ENCODE results near the gene PANK2.
"Not testable (repeated sequence)": the region's sequence is repeated elsewhere in the genome, so short reads cannot be mapped to it uniquely, and the experiment has no call there.

The PANK2 gene

DNA sequence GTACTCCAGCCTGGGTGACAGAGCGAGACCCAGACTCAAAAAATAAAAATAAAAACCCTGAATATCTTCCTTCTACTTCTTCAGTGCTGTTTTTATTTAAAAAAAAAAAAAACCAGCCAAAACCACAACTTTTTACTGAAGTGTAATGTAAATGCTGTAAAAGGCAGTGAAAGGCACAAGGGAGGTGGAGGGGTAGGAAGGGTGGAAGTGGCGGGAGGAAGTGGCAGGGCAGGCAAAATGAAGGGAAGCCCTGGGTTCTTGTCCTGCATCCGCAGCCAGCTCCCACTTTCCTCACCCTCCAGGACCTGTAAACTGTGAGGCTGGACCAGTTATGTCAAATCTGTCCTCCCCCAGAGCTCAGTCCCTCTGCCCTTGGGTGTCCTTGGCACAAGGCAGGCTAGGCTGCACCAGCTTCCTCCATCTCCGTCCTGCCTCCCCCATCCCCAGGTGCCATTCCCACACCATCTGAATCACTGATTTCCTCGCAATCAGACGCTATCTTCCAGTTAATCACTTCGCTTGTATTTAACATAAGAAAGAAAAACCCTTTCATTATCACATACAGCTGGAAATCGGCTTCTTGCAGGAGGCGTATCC, 13.7 kb upstream of the PANK2 start:
- no peak for DNase-seq (ENCODE audit: low spot score)

DNA sequence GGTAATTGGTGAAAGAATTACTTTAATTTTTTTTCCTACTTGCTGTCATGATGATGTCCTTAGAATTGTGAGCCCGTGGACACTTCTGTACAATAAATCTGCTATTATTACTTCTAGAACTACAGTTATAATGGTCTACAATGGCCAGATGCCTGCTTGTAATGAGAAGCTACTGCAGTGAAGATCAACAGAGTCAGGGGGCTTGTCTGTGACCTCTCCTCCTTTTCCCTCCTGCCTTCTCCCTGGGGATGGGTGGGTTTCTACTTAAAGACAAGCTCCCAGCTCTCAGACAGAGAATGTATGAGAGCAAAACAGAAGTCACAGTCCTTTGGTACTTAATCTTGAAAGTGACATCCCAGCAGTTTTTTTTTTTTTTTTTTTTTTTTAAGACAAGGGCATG, 13.2 kb upstream of the PANK2 start:
- Histone ChIP-seq H3K27ac (ENCODE audit: poor library complexity, severe bottlenecking) (no peak overlapping the region), H3K9me3 (ENCODE audit: severe bottlenecking) (no peaks in the 10 kb centered on the region), H3K27me3 (ENCODE audit: insufficient read depth, poor library complexity, severe bottlenecking) (no peaks in the 10 kb centered on the region), H3K36me3 (ENCODE audit: low read depth) (no peaks in the 10 kb centered on the region), H3K4me3 (ENCODE audit: severe bottlenecking) (no peak overlapping the region), H3K4me1 (ENCODE audit: insufficient read depth, poor library complexity, severe bottlenecking) (no peaks in the 10 kb centered on the region)
- DNase-seq (ENCODE audit: low spot score) (no peak), ATAC-seq (ENCODE audit: low read depth) (no peak)
- TF ChIP-seq, protein P1, sequence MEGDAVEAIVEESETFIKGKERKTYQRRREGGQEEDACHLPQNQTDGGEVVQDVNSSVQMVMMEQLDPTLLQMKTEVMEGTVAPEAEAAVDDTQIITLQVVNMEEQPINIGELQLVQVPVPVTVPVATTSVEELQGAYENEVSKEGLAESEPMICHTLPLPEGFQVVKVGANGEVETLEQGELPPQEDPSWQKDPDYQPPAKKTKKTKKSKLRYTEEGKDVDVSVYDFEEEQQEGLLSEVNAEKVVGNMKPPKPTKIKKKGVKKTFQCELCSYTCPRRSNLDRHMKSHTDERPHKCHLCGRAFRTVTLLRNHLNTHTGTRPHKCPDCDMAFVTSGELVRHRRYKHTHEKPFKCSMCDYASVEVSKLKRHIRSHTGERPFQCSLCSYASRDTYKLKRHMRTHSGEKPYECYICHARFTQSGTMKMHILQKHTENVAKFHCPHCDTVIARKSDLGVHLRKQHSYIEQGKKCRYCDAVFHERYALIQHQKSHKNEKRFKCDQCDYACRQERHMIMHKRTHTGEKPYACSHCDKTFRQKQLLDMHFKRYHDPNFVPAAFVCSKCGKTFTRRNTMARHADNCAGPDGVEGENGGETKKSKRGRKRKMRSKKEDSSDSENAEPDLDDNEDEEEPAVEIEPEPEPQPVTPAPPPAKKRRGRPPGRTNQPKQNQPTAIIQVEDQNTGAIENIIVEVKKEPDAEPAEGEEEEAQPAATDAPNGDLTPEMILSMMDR (IDR thresholded peaks at IDR 0.05; ENCODE audit: poor library complexity, severe bottlenecking): no peak

More for the DNA sequence above, 13.7 kb upstream of the PANK2 start:
- no peaks in the 10 kb centered on the region for H3K36me3 ChIP-seq (ENCODE audit: low read depth)
- TF ChIP-seq, protein P1 (IDR thresholded peaks at IDR 0.05; ENCODE audit: poor library complexity, severe bottlenecking): no peak
- no peak overlapping the region for H3K4me3 ChIP-seq (ENCODE audit: severe bottlenecking)
- H3K27me3 ChIP-seq (ENCODE audit: insufficient read depth, poor library complexity, severe bottlenecking): no peaks in the 10 kb centered on the region
- no peaks in the 10 kb centered on the region for H3K4me1 ChIP-seq (ENCODE audit: insufficient read depth, poor library complexity, severe bottlenecking)
- no peaks in the 10 kb centered on the region for H3K9me3 ChIP-seq (ENCODE audit: severe bottlenecking)
- ATAC-seq (ENCODE audit: low read depth): no peak
- no peak overlapping the region for H3K27ac ChIP-seq (ENCODE audit: poor library complexity, severe bottlenecking)

DNA sequence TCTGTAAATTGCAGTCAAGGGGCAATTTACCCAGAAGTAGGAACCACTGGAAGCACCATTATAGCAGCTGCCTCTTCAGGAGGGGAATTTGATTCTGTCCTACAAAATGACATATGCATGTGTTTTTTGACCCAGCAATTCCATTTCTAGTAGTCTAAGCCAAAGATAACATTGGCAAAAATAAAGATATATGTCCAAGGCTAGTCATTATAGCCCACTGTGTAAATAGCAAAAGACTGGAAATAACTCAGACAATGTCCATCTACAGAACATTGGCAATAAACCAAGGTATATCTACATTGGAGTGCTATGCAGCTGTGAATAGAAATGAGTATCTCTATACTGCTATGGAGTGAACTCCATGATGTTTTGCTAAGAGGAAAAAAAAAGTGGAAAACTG, 12.5 kb upstream of the PANK2 start:
- Histone ChIP-seq H3K4me3 (ENCODE audit: severe bottlenecking) (no peak overlapping the region), H3K27me3 (ENCODE audit: insufficient read depth, poor library complexity, severe bottlenecking) (no peaks in the 10 kb centered on the region), H3K27ac (ENCODE audit: poor library complexity, severe bottlenecking) (no peak overlapping the region), H3K4me1 (ENCODE audit: insufficient read depth, poor library complexity, severe bottlenecking) (no peaks in the 10 kb centered on the region), H3K9me3 (ENCODE audit: severe bottlenecking) (no peaks in the 10 kb centered on the region), H3K36me3 (ENCODE audit: low read depth) (no peaks in the 10 kb centered on the region)
- TF ChIP-seq, protein P1 (IDR thresholded peaks at IDR 0.05; ENCODE audit: poor library complexity, severe bottlenecking): no peak
- ATAC-seq (ENCODE audit: low read depth): no peak
- DNase-seq (ENCODE audit: low spot score): no peak

DNA sequence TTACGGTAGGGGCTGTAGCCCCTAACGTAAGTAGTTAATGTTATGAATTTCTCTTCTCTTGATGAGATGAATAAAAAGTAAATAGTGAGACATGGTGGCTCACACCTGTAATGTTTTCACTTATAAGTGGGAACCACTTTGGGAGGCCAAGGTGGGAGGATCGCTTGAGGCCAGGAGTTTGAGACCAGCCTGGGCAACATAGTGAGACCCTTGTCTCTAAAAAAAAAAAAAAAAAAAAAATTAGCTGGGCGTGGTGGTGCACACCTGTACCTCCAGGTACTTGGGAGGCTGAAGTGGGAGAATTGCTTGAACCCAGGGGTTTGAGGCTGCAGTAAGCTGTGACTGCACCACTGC, 10.3 kb upstream of the PANK2 start:
- ATAC-seq (ENCODE audit: low read depth); H3K4me3 ChIP-seq (ENCODE audit: severe bottlenecking); DNase-seq (ENCODE audit: low spot score); H3K27me3 ChIP-seq (ENCODE audit: insufficient read depth, poor library complexity, severe bottlenecking); H3K9me3 ChIP-seq (ENCODE audit: severe bottlenecking); H3K27ac ChIP-seq (ENCODE audit: poor library complexity, severe bottlenecking); H3K36me3 ChIP-seq (ENCODE audit: low read depth); H3K4me1 ChIP-seq (ENCODE audit: insufficient read depth, poor library complexity, severe bottlenecking): not testable (repeated sequence)

DNA sequence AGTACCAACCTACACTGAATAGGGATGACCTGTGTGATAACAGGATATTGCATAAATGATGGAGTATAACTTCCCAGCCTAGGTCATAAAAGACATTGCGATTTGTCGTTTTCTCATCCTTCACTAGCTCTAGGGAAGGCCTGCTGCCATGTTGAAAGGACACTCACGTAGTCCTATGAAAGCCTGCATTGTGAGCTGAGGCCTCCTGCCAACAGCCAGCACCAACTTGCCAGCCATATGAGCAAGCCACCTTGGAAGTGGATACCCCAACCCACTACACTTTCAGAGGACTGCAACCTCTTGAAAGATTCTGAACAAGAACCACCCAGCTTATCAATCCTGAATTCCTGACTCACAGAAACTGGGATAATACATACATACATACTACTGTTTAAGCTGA, 3.5 kb upstream of the PANK2 start:
- TF ChIP-seq, protein P1 (IDR thresholded peaks at IDR 0.05; ENCODE audit: poor library complexity, severe bottlenecking): no peak
- no peak overlapping the region for H3K4me3 ChIP-seq (ENCODE audit: severe bottlenecking)
- no peaks in the 10 kb centered on the region for H3K27me3 ChIP-seq (ENCODE audit: insufficient read depth, poor library complexity, severe bottlenecking)
- H3K36me3 ChIP-seq (ENCODE audit: low read depth): peaks cover 14% of the 10 kb centered on the region
- H3K9me3 ChIP-seq (ENCODE audit: severe bottlenecking): no peaks in the 10 kb centered on the region
- ATAC-seq (ENCODE audit: low read depth) (no peak), DNase-seq (ENCODE audit: low spot score) (no peak)
- no peak overlapping the region for H3K27ac ChIP-seq (ENCODE audit: poor library complexity, severe bottlenecking)
- H3K4me1 ChIP-seq (ENCODE audit: insufficient read depth, poor library complexity, severe bottlenecking): no peaks in the 10 kb centered on the region
